ENCODE measurements around the gene POU2F1. TPM values are rescaled to one million over a fixed set of nuclear protein-coding genes. Genes with fewer than 3 reads are reported as not detected.

Gene POU2F1
- total RNA-seq, 1 experiment from 2014 or later: 24.5 TPM

- TF ChIP-seq CTCF (IDR thresholded peaks at IDR 0.05 in 2 of 3, conservative IDR thresholded peaks at IDR 0.05 in 1 of 3; ENCODE audit: borderline replicate concordance in 1 of 3, insufficient read depth in 1 of 3, low read depth in 2 of 3, low read length in 2 of 3): no peak
These were observed 49.3 kb upstream of the POU2F1 start (continued) for GRCh38 chr1:167171286-167171929.

GRCh38 chr1:167173516-167174184 is 47.0 kb upstream of the POU2F1 start:
- Histone ChIP-seq H2AFZ (ENCODE audit: low read depth, low read length, poor library complexity, severe bottlenecking) (peak overlapping the region; percentile 79), H3K4me1 (ENCODE audit: control insufficient read depth in 1 of 2, insufficient read depth in 2 of 2, low read length in 2 of 2) (peaks cover 17 to 75% of the 10 kb centered on the region in 2 experiments), H3K4me3 (replicated peaks in 1 of 2; ENCODE audit: low read depth in 1 of 2, low read length in 2 of 2) (peak overlapping the region; percentile 2 to 45; a peak in 3 of 4 replicates), H3K27me3 (ENCODE audit: insufficient read depth, low read length) (no peaks in the 10 kb centered on the region), H3K4me2 (ENCODE audit: low read length) (peak overlapping the region; percentile 71), H4K20me1 (ENCODE audit: insufficient read depth) (no peaks in the 10 kb centered on the region), H3K36me3 (ENCODE audit: control insufficient read depth in 1 of 2, insufficient read depth in 2 of 2, low read length in 2 of 2) (no peaks in the 10 kb centered on the region), H3K9me2 (ENCODE audit: insufficient read depth) (no peaks in the 10 kb centered on the region), H3K79me2 (ENCODE audit: insufficient read depth, low read length) (no peaks in the 10 kb centered on the region), H3K9ac (ENCODE audit: low read length) (peak overlapping the region; percentile 11), H3K27ac (ENCODE audit: low read depth, low read length) (peak overlapping the region; percentile 20; the same call in 1 of the 2 replicates), H3K9me3 (ENCODE audit: control insufficient read depth in 1 of 2, insufficient read depth in 1 of 2, low read depth in 1 of 2, low read length in 2 of 2) (no peaks in the 10 kb centered on the region)
- RAD21 ChIA-PET (ENCODE audit: low non-redundant PET in 1 of 2, low total read pairs in 2 of 2, uncharacterized antibody in 2 of 2, unreplicated experiment in 2 of 2): interaction anchor here in 1 of 2 experiments (1.4 kb wide), 1 partner anchor 47 kb away, joined by 4 read pairs; the partner anchor contains the start of gene POU2F1
- intact Hi-C loops (cut with micrococcal nuclease): no loop called here
- DNase-seq (ENCODE audit: low read depth, low spot score): peak; percentile 60
- ATAC-seq: peak; percentile 73
- BruUV-seq (replicated peaks): TSS peak; percentile 56
- CTCF ChIA-PET: interaction anchor here (1.0 kb wide), 1 partner anchor 47 kb away, joined by 5 read pairs; the partner anchor contains the start of gene POU2F1
- POLR2A ChIA-PET: interaction anchor here (0.6 to 1.8 kb wide), 4 partner anchors 10 to 1537 kb away, joined by 3 to 8 read pairs (median 6); partner anchors contain the start of gene POU2F1
- TF ChIP-seq EZH2phosphoT487 (IDR thresholded peaks at IDR 0.05; ENCODE audit: borderline replicate concordance) (no peak), CTCF (IDR thresholded peaks at IDR 0.05 in 2 of 3, conservative IDR thresholded peaks at IDR 0.05 in 1 of 3; ENCODE audit: borderline replicate concordance in 1 of 3, insufficient read depth in 1 of 3, low read depth in 2 of 3, low read length in 2 of 3) (no peak), RAD21 (IDR thresholded peaks at IDR 0.05; ENCODE audit: low read depth) (no peak), JUND (IDR thresholded peaks at IDR 0.05) (peak; percentile 69), CEBPB (IDR thresholded peaks at IDR 0.05; ENCODE audit: low read depth) (no peak), POLR2AphosphoS5 (IDR thresholded peaks at IDR 0.05; ENCODE audit: low read depth, low read length) (no peak; the same call in 1 of the 2 replicates), SIN3A (IDR thresholded peaks at IDR 0.05; ENCODE audit: low read depth) (0 out of 2 replicates have a peak, but pooled peaks have one; percentile 15), CBX3 (IDR thresholded peaks at IDR 0.05; ENCODE audit: low read depth) (peak; percentile 58; the same call in 1 of the 2 replicates), EZH2 (IDR thresholded peaks at IDR 0.05) (no peak), ZFX (IDR thresholded peaks at IDR 0.05) (no peak), ELF1 (IDR thresholded peaks at IDR 0.05; ENCODE audit: borderline replicate concordance, low read depth) (no peak), REST (IDR thresholded peaks at IDR 0.05; ENCODE audit: low read depth) (no peak), SRF (IDR thresholded peaks at IDR 0.05; ENCODE audit: low read depth) (no peak), YY1 (IDR thresholded peaks at IDR 0.05; ENCODE audit: extremely low read depth, insufficient replicate concordance, low read depth, low read length) (peak; percentile 20), MAX (IDR thresholded peaks at IDR 0.05) (no peak; the same call in 1 of the 2 replicates)

Measured in HCT116 (cell line).